DLD1 (cell line): ENCODE measurements around the gene PDCD2L.
"Not testable (repeated sequence)": the region's sequence is repeated elsewhere in the genome, so short reads cannot be mapped to it uniquely, and the experiment has no call there.

ENCODE experiments used
- in situ Hi-C: cut with HindIII; loops from 2 replicates; pipeline ENCODE4 v1.10.0; 2017; ENCODE audit warnings: low sequenced_read_pairs

PDCD2L gene

DNA sequence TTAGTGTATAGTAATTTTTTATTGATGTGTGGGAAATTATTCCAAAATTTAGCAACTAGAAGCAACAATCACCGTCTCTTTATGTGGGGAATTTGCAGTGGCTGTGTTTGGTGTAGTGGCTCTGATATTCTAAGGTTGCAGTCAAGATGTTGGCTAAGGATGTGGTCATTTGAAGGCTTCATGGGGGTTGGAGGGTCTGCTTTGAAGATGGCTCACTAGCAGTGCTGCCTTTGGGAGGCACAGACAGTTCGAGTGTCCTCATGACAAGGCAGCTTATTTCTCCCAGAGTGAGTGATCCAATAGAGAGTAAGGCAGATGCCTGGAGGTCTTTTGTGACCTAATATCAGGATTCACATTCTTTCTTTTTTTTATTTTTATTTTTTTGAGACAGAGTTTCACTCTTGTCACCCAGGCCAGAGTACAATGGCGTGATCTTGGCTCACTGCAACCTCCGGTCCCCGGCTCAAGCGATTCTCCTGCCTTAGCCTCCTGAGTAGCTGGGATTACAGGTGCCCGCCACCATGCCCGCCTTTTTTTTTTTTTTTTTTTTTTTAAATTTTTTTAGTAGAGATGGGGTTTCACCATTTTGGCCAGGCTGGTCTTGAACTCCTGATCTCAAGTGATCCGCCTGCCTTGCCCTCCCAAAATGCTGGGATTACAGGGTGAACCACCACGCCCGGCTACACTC, 30.5 kb upstream of the PDCD2L start:
- in situ Hi-C loops: no loop called here

DNA sequence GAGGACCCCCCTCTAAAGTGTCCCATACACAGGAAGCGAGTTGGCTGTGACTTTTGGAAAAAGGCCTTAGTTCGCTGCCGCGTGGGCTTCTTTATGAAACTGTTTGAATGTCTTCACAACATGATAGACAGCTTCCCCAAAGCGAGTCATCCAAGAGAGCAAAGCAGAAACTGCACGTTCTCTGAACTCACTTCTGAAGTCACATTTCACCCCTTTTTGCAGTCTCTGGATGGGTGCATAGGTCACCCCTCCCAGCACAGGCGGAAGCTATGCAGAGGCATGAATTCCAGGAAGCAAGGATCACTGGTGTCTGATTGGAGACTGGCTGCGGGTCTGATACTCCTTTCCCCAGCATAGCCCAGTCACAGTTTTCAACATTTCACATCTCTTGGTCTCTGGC, 28.6 kb upstream of the PDCD2L start:
- in situ Hi-C loops: no loop called here

DNA sequence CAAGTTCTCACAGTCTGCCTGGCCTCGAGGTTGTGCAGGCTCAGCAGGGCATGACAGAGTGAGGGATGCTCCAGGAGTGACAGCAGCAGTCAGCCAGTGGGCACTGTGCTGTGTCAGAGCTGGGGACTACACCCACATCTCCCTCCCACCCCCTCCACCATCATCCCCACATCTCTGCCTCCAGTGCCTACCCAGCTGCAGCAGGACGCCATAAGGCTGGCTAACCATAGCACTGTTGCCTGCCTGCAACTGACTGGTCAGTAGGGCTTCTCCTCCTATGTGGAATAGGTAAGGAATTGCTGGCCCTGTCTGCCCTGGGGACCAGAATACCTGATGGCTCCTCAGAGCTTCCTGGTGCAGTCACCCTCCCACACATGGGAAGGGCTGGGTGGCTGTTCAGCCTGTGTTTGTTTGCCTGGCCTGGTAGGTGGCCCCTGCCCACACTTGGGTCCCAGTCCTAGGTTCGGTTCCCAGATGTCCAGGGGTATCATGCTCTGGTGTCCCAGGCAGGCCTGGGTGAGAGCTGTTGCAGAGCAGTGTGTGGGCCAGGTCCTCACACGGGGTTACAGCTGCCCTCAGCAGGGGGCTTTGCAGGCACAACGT, 23.5 kb upstream of the PDCD2L start:
- in situ Hi-C loops: no loop called here

DNA sequence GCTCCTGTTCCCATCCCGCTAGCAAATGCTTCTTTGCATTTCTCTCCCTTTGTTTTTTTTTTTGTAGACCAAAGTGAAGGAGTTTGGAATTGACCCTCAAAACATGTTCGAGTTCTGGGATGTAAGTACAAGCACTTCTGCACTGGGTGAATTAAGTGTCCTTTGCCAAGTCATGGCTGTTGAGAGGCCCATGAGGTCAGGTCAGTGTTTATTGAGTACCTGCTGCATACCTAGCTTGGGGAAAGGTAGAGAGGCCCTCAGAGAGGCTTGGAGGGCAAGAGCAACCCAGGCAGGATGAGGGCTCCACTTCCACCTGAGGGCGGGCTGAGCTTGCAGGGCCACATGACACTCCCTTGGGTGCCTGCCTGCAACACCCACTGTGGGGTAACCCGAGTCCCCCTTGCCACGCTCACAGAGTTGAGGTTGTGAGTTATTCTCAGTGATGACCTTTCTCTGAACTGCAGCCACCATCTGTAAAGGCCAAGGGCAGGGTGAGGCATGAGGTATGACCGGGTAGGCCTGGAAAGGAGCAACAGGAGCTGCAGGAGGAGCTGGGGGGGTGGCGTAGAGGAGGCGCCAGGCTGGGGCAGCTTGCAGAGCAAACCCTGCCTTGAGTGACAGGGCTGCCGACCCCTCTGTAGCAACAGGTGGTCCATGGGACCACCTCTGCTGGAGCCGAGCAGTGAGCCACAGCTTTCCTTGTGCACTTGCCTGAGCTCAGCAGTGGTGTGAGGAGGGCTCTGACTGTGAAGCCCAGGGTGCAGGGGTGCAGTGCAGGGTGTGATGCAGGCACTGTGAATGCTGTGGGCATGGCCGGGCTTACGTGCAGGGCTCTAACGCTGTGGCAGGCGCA, 22.6 kb upstream of the PDCD2L start:
- in situ Hi-C loops: no loop called here

DNA sequence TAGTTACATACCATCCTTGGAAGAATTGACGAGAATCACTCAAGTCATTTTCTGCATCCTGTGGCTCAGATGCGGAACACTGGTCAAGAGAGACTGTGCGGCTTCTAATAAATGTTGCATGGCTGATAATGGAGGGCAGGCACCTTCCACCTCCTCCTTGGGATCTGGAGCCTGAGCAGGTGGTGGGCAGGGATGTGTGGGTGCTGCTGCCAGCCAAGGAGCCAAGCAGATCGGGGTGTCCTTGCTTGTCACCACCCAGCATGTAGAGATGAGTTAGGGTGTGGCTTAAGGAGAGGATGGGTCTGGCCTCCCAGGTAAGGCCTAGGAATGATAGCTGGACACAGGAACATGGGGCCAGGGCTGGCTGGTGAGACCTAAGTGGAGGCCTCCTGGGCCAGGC, 21.7 kb upstream of the PDCD2L start:
- in situ Hi-C loops: no loop called here

DNA sequence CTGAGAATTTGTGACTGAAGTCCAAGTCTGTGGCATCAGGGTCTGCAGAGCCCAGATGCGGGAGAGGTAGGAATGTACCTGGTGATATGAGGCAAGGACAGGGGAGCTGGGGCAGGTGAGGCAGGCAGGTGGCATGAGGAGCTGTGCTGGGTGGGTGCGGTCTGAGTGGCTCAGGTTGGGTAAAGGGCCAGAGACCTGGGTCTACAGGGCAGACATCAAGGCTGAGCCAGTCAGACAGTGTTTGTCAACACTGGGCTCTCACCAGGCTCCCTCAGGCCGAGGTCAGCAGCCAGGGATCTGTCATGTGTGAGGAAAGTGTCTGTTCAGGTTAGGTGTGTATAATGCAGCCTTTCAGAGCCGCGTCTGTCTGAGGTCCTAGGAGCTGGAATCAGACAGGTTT, 20.6 kb upstream of the PDCD2L start:
- in situ Hi-C loops: no loop called here

DNA sequence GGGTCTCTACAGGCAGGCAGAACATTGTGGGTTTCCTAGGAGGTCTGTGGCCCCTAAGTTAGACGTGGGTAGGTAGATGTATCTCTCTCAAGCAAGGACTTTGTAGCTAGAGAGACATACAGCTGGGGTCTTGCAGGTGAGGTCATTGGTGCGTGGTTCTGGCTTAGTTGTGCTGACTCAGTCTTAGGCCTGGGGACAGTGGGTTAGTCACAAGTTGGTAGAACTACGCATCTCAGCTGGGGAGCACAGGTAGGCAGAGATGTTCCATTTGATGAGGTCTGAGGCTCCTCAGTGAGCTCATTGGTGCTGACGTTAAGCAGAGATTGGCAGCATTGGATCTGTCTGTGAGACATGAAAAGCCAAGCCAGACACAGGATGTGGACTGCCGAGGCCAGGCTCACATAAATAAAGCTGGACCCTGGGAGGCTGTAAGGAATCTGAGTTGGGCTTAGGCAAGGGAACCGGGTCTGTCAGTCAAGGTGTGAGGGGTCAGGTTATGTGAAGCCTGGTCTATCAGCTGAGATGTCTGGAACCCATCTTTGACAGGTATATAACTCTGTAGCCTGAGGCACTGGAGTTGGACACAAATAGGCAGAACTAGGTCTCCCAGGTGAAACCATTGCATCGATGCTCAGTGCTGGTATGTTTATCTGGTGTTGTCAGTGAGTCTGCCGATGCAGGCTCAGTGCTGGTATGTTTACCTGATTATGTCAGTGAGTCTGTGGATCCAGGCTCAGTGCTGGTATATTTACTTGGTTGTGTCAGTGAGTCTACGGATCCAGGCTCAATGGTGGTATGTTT, 17.4 kb upstream of the PDCD2L start:
- in situ Hi-C loops: no loop called here

DNA sequence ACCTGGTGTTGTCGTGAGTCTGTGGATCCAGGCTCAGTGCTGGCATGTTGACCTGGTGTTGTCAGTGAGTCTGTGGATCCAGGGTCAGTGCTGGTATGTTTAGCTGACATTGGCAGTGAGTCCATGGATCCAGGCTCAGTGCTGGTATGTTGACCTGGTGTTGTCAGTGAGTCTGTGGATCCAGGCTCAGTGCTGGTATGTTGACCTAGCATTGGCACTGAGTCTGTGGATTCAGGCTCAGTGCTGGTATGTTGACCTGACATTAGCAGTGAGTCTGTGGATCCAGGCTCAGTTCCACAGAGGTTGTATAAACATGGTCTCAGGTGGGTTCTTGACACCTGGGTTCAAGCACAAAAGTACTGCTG, 16.8 kb upstream of the PDCD2L start:
- in situ Hi-C loops: no loop called here

DNA sequence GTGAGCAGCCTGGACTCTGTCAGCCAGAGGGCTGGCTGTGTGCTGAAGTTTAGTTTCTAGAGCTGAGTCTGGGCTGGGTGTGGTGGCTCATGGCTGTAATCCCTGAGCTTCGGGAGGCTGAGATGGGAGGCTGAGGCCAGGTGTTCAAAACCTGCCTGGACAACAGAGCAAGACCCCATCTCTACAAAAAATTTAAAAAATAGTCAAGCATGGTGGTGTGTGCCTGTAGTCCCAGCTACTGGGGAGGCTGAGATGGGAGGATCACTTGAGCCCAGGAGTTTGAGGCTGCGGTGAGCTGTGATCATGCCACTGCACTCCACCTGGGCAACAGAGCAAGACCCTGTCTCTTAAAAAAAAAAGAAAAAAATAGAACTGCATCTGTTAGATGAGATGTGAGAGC, 15.5 kb upstream of the PDCD2L start:
- in situ Hi-C loops: not testable (repeated sequence)

DNA sequence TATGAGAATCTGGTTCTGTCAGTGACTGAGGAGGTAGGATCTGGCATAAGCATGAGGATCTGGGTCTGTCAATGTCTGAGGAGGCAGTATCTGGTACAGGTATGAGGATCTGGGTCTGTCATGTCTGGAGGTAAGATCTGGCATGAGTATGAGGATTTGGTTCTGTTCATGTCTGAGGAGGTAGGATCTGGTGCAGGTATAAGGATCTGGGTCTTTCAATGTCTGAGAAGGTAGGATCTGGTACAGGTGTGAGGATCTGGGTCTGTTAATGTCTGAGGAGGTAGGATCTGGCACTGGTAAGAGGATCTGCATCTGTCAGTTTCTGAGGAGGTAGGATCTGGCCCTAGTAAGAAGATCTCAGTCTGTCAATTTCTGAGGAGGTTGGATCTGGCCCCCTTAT, 12.4 kb upstream of the PDCD2L start:
- in situ Hi-C loops: no loop called here

DNA sequence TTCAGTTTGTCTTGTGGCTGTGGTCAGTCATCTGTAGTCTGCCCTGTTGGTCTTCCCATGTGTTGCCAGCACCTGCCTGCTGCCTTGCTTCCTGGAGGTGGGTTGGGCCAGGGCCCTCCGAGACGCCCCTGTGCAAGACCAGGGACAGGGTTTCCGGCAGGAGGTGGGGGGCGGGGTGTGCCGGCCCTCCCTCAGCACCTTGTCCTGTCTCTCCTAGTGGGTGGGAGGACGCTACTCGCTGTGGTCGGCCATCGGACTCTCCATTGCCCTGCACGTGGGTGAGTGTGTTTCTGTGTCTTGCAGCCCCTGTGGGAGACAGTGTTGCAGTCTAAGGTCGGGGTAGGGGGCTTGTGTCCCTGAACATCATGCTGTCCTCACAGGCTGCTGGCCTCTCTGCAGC, 11.2 kb upstream of the PDCD2L start:
- in situ Hi-C loops: no loop called here

DNA sequence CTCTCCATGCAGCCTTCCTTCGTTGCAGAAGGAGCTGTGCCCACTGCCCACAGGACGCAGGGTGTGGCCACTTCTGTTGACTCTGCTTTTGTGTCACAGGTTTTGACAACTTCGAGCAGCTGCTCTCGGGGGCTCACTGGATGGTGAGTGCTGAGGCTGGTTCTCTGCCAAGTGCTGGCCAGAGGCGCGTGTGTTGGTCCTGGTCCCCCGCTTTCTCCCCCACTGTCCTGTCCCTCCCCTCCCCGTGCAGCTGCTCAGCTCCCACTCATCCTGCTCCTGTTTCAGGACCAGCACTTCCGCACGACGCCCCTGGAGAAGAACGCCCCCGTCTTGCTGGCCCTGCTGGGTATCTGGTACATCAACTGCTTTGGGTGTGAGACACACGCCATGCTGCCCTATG, 10.6 kb upstream of the PDCD2L start:
- in situ Hi-C loops: no loop called here

DNA sequence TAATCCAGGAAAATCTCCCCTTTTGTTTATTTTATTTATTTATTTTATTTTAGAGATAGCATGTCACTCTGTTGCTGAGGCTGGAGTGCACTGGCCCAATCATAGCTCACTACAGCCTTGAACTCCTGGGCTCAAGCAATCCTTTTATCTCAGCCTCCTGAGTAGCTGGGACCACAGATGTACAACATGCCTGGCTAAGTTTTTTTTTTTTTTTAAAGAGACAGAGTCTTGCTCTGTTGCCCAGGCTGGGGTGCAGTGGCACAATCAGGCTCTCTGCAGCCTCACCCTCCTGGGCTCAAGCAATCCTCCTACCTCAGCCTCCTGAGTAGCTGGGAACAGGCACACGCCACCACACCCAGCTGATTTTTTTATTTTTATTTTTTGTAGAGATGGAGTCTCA, 6.3 kb upstream of the PDCD2L start:
- in situ Hi-C loops: no loop called here

DNA sequence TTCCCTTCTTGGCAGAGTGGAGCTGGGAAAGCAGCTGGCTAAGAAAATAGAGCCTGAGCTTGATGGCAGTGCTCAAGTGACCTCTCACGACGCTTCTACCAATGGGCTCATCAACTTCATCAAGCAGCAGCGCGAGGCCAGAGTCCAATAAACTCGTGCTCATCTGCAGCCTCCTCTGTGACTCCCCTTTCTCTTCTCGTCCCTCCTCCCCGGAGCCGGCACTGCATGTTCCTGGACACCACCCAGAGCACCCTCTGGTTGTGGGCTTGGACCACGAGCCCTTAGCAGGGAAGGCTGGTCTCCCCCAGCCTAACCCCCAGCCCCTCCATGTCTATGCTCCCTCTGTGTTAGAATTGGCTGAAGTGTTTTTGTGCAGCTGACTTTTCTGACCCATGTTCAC, 4.3 kb upstream of the PDCD2L start:
- in situ Hi-C loops: no loop called here

DNA sequence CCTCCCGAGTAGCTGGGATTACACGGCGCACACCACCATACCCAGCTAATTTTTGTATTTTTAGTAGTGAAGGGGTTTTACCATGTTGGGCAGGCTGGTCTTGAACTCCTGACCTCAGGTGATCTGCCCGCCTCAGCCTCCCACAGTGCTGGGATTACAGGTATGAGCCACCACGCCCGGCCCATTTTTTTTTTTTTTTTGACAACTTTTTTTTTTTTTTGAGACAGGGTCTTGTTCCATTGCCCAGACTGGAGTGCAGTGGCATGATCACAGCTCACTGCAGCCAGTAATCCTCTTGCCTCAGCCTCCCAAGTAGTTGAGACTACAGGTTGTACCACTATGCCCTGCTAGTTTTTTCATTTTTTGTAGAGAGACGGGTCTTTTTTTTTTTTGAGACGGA, 3.4 kb upstream of the PDCD2L start:
- in situ Hi-C loops: not testable (repeated sequence)

DNA sequence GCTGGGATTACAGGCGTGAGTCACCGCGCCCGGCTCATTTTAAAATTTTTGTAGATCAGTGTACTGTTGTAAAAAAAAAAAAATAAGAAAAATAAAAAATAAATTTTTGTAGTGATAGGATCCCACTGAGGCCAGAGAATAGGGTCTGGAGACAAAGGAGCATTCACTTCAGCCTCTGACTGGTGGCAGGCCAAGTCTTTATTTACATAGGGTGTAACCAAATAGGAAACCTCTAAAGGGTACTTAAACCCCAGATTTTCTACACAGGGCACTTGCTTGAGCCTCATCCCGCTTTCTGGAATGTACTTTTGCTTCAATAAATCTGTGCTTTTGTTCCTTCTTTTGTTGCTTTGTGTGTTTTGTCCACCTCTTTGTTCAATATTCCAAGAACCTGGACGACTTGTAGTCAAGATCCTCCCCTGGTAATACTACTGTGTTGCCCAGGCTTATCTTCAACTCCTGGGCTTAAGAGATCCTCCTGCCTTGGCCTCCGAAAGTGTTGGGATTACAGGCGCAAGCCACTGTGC, 2.1 kb upstream of the PDCD2L start:
- in situ Hi-C loops: no loop called here

DNA sequence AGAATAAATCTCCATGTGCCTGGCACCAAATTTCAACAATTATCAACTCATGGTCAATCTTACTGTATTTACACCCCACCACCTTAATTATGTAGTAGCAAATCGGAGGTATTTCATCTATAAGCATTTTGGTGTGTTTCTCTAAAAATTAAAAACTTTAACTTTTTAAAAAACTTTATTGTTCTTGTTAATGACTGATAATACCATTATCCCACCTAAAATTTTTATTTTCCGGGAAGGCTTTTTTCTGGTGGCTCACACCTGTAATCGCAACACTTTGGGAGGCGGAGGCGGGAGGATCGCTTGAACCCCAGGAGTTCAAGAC, 453 bp upstream of the PDCD2L start:
- in situ Hi-C loops: no loop called here

DNA sequence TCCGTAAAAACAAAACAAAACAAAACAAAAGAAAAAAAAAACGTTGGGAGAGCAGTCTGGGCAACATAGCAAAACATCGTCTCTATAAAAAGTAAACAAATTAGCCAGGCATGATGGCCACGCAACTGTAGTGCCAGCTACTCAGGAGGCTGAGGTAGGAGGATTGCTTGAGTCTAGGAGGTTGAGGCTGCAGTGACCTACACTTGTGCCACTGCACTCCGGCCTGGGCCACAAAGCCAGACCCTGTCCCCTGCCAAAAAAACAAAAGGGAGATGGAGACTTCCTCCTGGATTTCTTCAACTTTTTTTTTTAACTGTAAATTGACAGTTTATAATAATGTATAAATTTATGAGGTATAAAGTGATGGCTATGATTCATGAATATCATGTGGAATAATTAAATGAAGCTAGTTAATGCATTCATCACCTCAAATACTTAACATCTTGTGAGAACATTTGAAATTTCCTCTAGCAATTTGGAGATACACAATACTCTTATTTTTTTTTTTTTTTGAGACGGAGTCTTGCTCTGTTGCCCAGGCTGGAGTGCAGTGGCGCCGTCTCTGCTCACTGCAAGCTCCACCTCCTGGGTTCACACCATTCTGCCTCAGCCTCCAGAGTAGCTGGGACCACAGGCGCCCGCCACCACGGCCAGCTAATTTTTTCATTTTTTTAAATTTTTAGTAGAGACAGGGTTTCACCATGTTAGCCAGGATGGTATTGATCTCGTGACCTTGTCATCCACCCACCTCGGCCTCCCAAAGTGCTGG, 1.9 kb downstream of the PDCD2L start:
- in situ Hi-C loops: no loop called here

DNA sequence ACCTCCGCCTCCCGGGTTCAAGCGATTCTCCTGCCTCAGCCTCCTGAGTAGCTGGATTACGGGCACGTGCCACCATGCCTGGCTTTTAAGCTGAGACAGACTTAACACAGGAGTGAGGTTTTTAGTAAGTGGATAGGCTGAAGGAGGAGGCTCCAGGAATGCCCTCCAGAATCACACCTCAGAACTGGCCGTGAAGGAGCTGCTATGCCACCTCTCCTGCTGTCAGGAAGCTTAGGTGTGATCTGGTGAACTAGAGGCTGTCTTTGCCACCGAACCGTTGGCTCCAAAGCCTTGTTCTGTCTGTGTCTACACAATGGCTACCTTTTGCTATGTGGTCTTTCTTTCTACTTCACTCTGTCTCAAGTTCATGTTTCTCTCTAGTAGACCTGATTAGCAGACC, 4.2 kb downstream of the PDCD2L start:
- in situ Hi-C loops: no loop called here
